Measurements from ENCODE around the gene TAF4.

The TAF4 gene

DNA sequence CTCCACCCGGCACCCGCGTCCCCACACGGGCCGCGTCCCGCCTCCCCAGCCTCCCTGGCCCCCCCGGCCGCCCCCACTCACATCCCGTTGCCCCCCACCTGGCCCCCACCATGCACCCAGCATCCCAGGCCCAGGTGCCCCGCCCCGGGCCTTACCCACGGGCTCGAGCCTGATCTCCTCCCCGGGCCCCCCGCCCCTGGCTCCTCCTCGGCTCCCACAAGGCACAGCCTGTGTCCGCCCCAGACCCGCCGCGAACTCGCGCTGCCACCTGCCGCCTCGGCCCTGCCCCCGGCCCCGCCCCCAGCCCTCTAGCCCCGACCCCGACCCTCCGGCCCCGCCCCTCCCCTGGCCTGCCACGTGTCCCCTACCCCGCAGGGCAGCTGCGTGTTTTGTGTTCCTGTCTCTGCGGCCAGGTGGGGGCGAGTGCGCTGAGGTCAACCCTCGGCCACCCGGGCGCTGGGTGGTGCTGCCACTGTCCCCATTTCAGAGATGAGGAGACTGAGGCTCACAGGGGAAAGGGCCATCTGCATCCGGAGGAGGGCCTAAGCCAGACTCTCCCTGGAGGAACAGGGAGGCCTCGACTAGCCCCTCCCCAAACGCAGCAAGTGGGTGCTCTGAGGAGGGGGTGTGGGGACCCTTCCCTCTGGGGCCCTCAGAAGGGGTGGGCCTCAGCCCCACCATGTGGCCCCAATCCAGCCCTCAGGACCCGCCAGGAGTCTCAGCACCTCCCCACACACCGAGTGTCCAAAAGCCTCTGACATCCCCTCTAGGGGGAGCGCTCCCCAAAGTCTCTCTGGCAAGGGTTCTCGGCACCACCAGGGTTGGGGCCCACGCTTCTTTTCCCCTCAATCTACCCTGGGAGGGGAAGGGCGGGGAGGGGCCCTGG lies 99.8 kb downstream of the TAF4 start:
- no peak for DNase-seq (ENCODE audit: low read depth in 2 of 2)

DNA sequence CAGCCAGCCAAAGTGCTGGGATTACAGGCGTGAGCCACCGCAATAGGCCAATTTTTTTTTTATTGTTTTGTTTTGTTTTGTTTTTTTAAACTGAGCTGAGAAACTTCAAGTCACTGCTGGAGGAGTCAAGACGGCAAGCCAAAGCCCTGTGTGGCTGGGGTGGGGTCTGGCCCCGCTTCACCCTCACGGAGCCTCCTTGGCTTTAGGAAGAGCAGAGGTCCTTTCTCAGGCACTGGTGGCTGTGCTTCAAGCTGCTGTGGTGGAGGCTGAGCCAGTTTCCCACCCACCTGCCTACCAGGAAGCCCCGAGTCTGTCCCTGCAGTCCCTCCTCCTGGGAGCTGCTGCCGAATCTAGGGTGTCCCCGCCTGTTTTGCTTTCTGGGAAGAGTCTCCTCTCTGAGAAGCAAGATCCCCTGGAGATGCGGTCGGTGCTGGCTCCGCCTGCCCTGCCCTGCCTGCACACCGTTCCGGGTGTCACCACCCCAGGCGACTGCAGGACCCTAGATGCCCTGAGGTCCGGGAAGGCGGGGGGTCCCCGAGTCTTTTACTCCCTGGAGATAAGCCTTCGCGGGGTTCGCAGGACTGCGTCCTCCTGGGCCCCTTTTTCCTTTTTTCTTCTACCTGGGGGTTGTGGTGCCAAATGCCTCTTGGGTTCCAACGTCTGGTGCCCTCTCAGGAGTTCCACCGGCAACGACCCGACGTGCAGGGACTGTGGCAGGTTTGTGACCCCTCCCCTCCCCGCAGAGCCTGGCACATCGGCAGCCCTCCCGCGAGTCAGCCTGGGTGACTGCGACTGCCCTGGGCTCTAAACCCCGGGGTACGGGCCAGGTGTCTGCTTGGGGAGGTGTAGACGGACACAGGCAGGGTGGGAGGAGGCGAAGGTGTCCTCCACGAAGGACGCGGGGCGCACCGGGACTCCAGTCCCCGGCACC lies 100.7 kb downstream of the TAF4 start:
- DNase-seq (ENCODE audit: low read depth in 2 of 2), result no peak

DNA sequence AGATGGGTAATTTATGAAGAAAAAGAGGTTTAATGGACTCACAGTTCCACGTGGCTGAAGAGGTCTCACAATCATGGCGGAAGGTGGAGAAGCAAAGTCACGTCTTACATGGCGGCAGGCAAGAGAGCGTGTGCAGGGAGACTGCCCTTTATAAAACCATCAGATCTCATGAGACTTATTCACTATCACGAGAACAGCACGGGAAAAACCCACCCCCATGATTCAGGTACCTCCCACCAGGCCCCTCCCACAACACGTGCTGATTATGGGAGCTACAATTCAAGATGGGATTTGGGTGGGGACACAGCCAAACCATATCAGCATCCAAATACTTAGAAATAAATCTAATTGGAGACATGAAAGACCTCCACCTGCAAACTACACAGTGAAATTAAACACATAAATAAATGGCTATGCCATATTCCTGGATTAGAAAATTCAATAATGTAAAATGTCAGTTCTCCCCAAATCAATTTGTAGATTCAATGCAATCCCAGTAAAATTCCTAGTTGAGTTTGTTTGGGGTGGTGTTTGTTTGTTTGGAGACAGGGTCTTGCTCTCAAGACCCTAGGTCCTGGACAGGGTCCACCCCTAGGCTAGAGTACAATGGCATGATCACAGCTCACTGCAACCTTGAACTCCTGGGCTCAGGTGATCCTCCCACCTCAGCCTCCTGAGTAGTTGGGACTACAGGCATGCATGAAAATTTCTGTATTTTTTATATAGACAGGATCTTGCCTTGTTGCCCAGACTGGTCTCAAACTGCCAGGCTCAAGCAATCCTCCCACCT lies 101.6 kb downstream of the TAF4 start:
- DNase-seq (ENCODE audit: low read depth in 2 of 2), result no peak

DNA sequence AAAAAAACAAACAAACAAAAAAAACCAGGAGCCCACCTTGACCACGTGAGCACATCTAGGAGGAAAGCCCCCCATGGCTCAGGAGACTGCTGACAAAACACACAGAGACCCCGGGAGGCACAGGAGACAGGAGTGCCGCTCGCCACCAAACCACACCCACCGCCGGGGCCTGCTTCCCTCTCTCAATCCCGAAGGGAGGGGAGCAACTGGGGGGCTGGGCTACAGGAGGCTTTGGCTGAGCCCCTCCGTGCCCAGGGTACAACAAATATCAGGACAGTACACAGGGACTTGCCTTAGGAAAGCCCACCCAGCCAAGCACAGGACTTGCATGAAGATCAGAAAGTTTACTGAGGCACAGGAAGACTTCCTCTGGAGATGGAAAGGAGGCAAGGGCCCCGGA lies 102.5 kb downstream of the TAF4 start:
- no peak for DNase-seq (ENCODE audit: low read depth in 2 of 2)

DNA sequence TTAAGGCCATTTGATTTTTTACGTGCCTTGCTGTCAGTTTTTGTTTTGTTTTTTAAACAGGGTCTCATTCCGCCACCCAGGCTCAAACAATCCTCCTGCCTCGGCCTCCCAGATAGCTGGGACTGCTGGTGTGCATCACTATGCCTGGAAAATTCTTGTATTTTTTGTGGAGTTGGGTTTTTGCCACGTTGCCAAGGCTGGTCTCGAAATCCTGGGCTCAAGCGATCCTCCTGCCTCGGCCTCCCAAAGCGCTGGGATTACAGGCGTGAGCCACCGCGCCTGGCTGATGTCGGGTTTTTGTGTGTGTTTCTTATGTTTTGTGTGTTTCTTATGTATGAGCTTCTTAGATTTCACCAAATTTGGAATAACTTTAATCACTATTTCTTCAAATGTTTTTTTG lies 104.8 kb downstream of the TAF4 start:
- no peak for DNase-seq (ENCODE audit: low read depth in 2 of 2)

DNA sequence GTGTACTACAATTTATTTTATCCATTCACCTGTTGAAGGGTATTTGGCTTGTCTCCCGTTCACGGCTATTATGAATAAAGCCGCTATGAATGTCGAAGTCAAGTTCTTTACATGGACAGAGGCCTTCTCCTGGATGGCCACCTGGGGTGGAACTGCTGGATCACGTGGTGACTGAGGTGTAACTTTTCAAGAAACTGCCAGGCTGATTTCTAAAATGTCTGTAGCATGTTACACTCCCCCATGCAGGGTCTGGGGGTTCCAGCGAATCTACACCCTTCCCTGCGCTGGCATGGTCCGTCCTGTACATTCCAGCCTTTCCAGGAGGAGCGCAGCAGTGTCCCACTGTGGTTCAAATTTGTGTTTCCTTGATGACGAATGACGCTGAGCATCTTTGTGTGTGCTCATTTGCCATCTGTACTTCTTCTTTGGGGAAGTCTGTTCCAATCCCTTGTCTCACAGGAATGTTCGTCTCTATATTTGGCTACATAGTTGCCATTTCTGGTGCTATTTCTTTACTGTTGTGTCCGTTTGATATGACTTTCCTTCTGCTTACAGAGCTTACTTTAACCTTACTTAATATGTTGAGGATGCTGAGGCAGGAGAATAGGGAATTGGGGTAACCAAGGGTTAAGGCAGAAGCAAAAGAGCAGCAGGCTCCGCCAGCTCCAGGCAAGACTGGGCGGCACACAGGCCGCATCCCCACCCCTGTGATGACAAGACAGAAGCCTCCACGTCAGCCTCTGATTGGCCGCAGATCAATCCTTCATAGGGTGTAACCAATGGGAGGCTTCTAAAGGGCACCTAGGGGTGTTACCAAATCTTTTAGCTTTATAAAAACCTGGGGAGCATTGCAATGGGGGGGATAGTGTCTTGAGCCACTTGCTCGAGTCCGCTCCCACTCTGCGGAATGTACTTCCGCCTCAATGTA lies 106.6 kb downstream of the TAF4 start:
- DNase-seq (ENCODE audit: low read depth in 2 of 2), result no peak

DNA sequence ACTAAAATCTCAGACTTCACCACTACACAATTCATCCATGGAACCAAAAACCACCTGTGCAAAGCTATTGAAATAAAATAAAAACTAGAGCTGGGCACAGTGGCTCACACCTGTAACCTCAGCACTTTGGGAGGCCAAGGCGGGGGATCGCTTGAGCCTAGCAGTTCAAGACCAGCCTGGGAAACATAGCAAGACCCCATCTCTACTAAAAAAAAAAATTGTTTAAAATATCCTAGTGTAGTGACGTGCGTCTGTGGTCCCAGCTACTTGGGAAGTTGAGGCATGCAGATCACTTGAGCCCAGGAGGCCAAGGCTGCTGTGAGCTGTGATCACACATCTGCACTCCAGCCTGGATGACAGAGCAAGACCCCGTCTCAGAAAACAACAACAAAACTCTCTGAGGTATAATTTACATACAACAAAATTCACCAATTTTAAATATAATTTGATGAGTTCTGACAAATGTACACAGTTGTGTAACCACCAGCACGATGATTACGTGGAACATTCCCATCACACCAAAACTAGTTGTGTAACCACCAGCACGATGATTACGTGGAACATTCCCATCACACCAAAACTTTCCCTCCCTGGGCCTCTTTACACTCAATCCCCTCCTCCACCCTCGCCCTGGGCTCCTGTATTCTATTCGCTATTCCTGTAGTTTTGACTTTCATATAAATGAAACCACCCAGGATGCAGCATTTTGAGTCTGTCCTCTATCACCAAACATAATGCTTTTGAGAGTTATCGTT lies 107.5 kb downstream of the TAF4 start:
- no peak for DNase-seq (ENCODE audit: low read depth in 2 of 2)

DNA sequence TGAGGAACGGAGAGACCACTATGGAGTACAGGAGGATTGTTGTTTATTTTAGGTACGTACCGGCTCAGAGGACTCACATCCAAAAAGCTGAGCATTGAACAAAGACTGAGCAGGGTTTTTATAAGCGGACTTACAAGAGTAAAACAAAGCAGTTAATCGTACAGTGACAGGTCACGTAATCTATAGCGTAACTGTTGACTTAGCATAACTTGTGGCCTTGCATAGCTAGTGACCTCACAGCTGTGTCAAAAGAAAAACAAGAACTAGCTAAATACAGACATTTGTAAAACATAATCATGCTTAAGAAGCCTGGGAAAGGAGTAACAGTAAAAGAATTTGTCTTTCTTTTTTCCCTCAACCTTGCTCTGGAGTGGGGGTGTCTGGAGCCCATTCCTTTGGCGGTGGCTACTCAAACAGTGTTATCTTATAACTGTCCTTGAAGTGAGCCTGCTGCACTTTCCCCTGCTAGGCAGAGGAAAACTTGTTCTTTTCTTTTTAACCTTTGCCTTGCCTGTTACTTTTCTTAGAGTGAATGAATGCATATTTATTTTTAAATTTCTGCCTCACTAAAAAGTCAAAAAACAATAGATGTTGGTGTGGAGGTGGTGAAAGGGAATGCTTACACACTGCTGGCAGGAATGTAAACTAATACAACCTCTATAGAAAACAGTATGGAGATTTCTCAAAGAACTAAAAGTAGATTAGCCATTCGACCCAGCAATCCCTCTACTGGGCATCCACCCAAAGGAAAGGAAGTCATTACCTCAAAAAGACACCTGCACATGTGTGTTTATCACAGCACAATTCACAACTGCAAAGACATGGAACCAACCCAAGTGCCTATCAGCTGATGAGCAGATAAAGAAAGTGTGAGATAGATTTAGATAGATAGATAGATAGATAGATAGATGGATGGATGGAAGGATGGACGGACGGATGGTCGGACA lies 109.0 kb downstream of the TAF4 start:
- no peak for DNase-seq (ENCODE audit: low read depth in 2 of 2)

DNA sequence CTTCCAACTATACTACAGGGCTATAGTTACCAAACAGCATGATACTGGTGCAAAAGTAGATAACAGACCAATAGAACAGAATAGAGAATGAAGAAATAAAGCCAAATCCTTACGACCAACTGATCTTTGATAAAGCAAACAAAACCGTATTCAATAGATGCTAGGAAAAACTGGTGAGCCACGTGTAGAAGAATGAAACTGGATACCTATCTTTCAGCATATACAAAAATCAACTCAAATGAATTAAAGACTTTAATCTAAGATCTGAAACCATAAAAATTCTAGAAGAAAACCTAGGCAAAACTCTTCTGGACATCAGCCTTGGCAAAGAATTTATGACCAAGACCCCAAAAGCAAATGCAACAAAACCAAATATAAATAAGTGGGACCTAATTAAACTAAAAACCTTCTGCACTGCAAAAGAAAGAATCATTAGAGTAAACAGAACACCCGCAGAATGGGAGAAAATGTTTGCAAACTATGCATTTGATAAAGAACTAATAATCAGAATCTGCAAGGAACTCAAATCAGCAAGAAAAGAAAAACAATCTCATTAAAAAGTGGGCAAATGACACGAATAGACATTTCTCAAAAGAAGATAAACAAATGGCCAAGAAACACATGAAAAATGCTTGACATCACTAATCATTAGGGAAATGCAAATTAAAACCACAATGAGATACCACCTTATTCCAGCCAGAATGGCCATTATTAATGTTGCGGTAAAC lies 109.8 kb downstream of the TAF4 start:
- no peak for DNase-seq (ENCODE audit: low read depth in 2 of 2)

DNA sequence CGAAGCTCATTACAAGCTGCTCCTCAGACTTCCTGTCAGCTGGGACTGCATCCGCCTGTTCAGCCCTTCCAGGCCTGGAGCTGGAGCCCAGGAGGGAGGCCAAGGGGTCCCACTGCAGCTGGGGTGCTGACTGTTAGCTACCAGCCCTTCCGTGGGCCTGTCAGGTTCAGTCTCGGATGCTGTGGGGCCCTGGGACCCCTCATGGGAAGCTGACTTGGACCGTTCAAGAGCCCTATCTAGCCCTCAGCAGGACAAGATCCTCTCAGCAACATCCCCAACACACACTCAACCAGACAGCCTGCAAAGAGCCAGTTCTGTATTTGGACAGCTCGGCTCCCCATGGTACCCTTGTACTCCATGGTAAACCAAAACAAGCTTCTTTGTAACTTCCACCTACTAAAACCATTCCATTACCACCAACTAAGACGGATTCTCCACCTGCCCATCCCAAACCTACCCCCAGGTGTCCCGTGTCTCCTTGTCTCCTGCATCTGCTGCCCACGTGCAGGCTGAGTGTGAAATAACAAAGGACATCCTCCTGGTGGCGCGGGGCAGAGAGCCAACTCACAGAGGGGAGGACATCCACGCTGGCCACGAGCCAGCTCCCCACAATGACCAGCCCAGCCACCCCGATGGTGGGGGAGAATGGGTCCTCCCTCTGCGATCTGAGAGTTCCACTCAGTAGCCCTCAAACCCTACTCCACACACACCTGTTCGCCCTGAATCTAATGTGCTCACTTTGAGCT lies 111.2 kb downstream of the TAF4 start:
- no peak for DNase-seq (ENCODE audit: low read depth in 2 of 2)

DNA sequence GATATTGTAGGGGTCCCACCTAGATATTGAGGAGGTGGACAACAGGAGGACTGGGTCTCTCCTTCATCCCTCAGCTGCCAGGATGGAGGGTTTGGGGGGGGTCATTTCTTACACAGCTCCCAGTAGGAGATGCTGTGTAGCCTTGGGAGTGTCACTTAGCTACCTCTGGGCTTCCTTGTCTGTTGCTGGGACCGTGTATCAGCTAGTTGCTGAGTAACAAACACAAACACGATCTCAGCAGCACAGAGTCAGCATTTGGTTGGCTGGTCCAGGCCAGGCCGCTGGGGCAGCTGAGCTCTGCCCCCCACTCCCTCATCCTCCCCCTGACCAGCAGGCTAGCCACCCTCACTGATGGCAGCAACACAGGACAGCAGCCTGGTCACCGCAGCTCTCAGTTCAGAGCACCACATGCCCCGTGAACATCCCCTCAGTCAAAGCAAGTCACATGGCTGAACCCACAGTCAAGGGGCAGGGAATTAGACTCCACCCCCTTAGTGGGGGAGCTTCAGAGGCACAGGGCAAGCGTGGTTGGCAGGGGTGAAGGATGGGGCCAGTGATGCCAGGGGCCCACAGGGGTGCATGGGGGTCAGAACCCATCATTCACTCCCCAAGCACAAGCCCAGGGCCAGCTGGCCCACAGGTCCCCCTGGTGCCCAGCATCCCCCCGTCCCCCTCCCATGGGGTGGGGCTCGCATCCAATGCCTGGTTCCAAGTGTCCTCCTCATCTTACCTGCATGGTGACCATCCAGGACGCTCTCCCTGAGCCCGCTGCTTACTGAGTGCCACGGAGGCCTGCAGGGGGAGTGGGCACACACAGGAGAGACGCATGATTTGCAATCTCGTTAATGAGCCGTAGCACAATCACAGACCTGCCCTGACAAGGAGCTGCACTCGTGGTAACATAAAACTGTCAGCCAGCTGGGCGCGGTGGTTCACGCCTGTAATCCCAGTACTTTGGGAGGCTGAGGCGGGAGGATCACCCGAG lies 112.4 kb downstream of the TAF4 start:
- no peak for DNase-seq (ENCODE audit: low read depth in 2 of 2)

DNA sequence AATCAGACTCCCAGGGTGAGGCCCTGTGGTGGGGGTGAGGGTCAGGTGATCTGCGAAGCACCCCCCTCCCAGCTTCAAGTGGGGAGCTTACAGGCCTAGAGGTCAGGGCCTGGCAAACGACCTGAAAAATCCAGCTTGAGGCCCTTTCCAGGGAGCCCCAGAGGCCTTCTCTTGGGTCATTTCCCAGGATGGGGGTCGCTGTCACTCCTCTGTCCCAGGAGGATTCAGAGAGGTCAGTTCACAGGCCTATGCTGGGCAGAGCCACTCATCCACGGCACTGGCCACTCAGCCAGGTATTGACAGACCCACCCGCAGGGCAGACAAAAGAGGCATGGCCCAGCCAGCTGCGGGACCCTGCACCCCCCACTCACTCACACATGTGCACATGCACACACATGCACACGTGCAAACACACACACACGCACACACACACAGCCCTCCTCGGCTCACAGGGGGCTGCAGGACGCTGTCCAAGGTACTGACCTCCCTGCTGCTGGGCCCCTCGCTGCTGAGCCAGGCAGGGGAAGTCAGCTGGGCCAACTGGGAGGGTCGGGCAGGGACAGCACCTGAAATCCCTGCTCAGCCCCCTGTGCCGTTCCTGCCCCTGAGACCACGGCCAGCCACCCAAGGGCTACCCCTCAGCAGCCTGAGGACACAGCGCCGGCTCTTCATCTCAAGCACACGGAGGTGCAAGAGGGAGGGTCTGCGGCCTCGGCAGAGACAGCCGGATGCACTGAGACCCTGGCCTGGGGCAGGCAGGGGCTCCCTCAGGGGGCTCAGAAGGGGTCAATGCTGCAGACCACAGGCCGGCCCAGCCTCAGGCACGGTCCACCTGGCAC lies 113.8 kb downstream of the TAF4 start:
- no peak for DNase-seq (ENCODE audit: low read depth in 2 of 2)

DNA sequence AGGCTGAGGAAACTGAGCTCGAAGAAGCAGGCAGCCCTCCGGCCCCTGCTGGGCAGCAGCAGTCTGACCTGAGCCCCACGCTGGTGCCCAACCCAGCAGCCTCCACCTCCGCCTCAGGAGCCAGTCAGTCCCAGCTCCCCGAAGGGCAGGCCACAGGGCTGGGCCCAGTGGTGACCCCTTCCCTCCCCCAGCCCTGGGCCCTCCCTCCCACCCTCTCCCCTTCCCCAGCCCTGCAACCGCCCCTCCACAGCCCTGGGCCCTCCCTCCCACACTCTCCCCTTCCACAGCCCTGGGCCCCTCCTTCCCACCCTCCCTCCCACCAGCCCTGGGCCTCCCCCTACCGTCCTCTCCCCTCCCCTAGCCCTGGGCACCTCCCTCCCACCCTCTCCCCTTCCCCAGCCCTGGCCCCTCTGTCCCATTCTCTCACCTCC lies 115.0 kb downstream of the TAF4 start:
- DNase-seq (ENCODE audit: low read depth in 2 of 2), result no peak

DNA sequence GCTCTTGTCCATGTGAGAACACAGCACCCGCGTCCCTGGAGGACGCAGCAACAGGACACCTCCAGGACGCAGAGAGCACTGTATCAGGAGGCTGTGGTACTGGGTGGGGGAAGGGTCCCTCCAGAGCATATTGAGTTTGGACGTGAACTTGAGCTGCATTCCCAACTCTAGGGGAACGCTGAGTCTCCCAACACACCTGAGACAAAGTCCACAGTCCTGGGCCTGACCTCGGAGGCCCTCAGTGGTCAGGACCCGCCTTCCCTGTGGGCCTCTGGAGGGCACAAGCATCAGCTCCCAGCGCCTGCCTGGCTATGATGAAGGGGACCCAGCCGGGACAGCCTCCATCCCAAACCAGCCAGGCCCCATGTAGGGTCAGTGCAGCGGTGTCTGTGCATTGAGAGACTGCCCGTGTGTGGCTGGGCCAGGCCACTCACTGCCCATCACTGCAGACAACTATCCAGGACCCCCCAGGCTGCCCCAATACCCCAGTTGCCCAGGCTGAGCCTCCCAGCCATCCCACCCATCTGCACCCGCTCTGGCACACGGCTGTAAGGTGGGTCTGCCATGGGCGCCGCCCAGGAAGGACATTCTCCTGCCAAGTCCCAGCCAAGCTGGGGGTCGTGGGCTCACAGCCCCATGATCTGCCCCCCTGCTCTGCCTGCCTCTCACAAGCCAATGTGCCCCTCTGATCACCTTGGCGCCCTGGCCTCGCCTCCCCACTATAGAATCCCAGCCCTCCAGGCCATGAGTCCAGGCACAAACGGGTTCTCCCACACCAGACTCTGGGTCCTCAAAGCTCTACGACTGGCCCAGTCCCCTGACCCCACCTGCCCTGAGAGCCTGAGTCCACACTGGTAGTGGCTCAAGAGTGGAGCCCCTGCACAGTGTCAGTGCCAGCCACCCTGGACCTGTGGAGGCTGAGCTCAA lies 115.7 kb downstream of the TAF4 start:
- no peak for DNase-seq (ENCODE audit: low read depth in 2 of 2)

All from stimulated activated CD8-positive, alpha-beta memory T cell treated with anti-CD3 and anti-CD28 coated beads, Interleukin-7, amount 100 ng/mL, for 1 hour (primary cell).